Astrocyte (in vitro differentiated cells and primary cell): ENCODE measurements around the gene PTH1R.

Experiments
- EZH2 ChIP-seq: IDR thresholded peaks from 2 replicates; pipeline ENCODE4 v1.6.1; 2012; ENCODE audit warnings: mild to moderate bottlenecking, low read length, inconsistent platforms; ENCODE audit not compliant: insufficient read depth
- TF ChIP-seq, protein P1 (sequence below): IDR thresholded peaks from 2 replicates; pipeline ENCODE4 v1.5.1; 2011; ENCODE audit warnings: low read depth, mild to moderate bottlenecking, inconsistent platforms, low read length, moderate library complexity; ENCODE audit not compliant: insufficient read depth

DNA sequence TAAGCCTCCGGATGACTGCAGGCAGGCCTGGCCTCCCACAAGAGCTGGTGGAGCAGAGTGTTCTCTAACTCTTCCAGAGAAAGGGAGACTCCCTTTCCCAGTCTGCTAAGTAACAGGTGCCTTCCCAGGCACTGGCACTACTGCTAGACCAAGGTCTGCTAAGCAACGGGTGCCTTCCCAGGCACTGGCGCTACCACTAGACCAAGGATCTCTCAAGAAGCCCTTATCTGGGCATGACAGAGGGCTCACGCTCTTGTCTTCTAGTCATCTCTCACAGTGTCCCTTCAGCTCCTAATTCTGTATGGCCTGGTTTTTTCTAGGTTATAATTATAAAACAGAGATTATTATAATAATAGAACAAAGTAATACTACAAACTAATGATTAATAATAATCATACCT lies 42.0 kb upstream of the PTH1R start:
- TF ChIP-seq, protein P1, sequence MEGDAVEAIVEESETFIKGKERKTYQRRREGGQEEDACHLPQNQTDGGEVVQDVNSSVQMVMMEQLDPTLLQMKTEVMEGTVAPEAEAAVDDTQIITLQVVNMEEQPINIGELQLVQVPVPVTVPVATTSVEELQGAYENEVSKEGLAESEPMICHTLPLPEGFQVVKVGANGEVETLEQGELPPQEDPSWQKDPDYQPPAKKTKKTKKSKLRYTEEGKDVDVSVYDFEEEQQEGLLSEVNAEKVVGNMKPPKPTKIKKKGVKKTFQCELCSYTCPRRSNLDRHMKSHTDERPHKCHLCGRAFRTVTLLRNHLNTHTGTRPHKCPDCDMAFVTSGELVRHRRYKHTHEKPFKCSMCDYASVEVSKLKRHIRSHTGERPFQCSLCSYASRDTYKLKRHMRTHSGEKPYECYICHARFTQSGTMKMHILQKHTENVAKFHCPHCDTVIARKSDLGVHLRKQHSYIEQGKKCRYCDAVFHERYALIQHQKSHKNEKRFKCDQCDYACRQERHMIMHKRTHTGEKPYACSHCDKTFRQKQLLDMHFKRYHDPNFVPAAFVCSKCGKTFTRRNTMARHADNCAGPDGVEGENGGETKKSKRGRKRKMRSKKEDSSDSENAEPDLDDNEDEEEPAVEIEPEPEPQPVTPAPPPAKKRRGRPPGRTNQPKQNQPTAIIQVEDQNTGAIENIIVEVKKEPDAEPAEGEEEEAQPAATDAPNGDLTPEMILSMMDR, result no peak
- no peak for TF ChIP-seq EZH2
